HL-60 (cell line): Measurements from ENCODE around the gene NRXN3.

Experiments
- REST ChIP-seq: IDR thresholded peaks from 2 replicates; pipeline ENCODE4 v1.6.1; 2012; ENCODE audit warnings: low read depth; ENCODE audit not compliant: insufficient replicate concordance
- TF ChIP-seq, protein P1 (sequence below): IDR thresholded peaks from one replicate; pipeline ENCODE4 v1.5.1; 2011; ENCODE audit warnings: low read length, control low read depth, inconsistent platforms; ENCODE audit not compliant: insufficient read depth

GRCh38 chr14:79475887-79476532 is 1305.8 kb downstream of the NRXN3 start:
- TF ChIP-seq, protein P1, sequence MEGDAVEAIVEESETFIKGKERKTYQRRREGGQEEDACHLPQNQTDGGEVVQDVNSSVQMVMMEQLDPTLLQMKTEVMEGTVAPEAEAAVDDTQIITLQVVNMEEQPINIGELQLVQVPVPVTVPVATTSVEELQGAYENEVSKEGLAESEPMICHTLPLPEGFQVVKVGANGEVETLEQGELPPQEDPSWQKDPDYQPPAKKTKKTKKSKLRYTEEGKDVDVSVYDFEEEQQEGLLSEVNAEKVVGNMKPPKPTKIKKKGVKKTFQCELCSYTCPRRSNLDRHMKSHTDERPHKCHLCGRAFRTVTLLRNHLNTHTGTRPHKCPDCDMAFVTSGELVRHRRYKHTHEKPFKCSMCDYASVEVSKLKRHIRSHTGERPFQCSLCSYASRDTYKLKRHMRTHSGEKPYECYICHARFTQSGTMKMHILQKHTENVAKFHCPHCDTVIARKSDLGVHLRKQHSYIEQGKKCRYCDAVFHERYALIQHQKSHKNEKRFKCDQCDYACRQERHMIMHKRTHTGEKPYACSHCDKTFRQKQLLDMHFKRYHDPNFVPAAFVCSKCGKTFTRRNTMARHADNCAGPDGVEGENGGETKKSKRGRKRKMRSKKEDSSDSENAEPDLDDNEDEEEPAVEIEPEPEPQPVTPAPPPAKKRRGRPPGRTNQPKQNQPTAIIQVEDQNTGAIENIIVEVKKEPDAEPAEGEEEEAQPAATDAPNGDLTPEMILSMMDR, result no peak
- TF ChIP-seq REST, result no peak
